ENCODE data around the gene ZNF346. TPM values are rescaled to one million over a fixed set of nuclear protein-coding genes. Genes with fewer than 3 reads are reported as not detected.

Gene ZNF346
- total RNA-seq, 1 experiment from 2014 or later = 27.3 TPM

GRCh38 chr5:177090813-177091212 is 68.3 kb downstream of the ZNF346 start:
- Histone ChIP-seq H3K4me3 (ENCODE audit: low read depth, low read length, poor library complexity, severe bottlenecking) (no peak overlapping the region), H3K27me3 (replicated peaks; ENCODE audit: insufficient read depth, low read depth, low read length, poor library complexity) (no peaks in the 10 kb centered on the region), H3K27ac (ENCODE audit: low read depth, low read length, poor library complexity, severe bottlenecking) (no peak overlapping the region), H3K4me1 (ENCODE audit: insufficient read depth, low read length, poor library complexity, severe bottlenecking) (peaks cover 17% of the 10 kb centered on the region), H3K9me3 (ENCODE audit: low read depth, low read length, poor library complexity, severe bottlenecking) (no peaks in the 10 kb centered on the region), H3K36me3 (ENCODE audit: insufficient read depth, low read length, poor library complexity, severe bottlenecking) (no peaks in the 10 kb centered on the region)
- ChIA-PET CTCF (no interaction called here), POLR2A (ENCODE audit: low non-redundant PET) (no interaction called here)
- no TSS peak for BruUV-seq (replicated peaks)
- no peak for DNase-seq (ENCODE audit: low spot score)
- no peak for TF ChIP-seq EZH2 (IDR thresholded peaks at IDR 0.05; ENCODE audit: borderline replicate concordance, low read depth, low read length, poor library complexity, severe bottlenecking)
- TF ChIP-seq, protein P1, sequence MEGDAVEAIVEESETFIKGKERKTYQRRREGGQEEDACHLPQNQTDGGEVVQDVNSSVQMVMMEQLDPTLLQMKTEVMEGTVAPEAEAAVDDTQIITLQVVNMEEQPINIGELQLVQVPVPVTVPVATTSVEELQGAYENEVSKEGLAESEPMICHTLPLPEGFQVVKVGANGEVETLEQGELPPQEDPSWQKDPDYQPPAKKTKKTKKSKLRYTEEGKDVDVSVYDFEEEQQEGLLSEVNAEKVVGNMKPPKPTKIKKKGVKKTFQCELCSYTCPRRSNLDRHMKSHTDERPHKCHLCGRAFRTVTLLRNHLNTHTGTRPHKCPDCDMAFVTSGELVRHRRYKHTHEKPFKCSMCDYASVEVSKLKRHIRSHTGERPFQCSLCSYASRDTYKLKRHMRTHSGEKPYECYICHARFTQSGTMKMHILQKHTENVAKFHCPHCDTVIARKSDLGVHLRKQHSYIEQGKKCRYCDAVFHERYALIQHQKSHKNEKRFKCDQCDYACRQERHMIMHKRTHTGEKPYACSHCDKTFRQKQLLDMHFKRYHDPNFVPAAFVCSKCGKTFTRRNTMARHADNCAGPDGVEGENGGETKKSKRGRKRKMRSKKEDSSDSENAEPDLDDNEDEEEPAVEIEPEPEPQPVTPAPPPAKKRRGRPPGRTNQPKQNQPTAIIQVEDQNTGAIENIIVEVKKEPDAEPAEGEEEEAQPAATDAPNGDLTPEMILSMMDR (conservative IDR thresholded peaks at IDR 0.05; ENCODE audit: low read depth, low read length) = no peak
- intact Hi-C loops (cut with micrococcal nuclease; ENCODE audit: unreplicated experiment) = no loop called here

DNA sequence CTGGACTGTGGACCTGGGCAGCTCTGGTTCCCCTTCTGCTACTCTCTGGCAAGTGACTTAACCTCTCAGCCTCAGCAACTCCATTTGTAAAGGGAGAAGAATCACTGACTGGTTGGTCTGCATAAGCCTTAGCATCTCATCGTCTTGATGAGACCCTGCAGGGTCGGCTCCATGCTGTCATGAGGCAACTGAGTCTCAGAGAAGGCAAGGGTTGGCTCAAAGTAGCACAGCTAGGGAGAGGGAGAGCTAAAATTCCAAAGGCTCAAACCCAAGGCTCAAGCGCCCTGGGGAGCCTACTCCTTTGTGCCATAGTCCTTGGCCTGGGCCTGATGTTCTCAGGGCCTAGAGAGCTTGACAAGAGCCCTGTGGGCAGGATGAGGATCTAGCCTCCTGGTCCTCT is 68.7 kb downstream of the ZNF346 start:
- Histone ChIP-seq H3K4me3 (ENCODE audit: low read depth, low read length, poor library complexity, severe bottlenecking) (no peak overlapping the region), H3K9me3 (ENCODE audit: low read depth, low read length, poor library complexity, severe bottlenecking) (no peaks in the 10 kb centered on the region), H3K27me3 (replicated peaks; ENCODE audit: insufficient read depth, low read depth, low read length, poor library complexity) (no peaks in the 10 kb centered on the region), H3K36me3 (ENCODE audit: insufficient read depth, low read length, poor library complexity, severe bottlenecking) (no peaks in the 10 kb centered on the region), H3K4me1 (ENCODE audit: insufficient read depth, low read length, poor library complexity, severe bottlenecking) (peaks cover 13% of the 10 kb centered on the region), H3K27ac (ENCODE audit: low read depth, low read length, poor library complexity, severe bottlenecking) (no peak overlapping the region)
- POLR2A ChIA-PET (ENCODE audit: low non-redundant PET) = no interaction called here
- intact Hi-C loops (cut with micrococcal nuclease; ENCODE audit: unreplicated experiment) = no loop called here
- CTCF ChIA-PET = no interaction called here
- no peak for DNase-seq (ENCODE audit: low spot score)
- BruUV-seq (replicated peaks) = no TSS peak
- TF ChIP-seq, protein P1 (conservative IDR thresholded peaks at IDR 0.05; ENCODE audit: low read depth, low read length) = no peak
- no peak for TF ChIP-seq EZH2 (IDR thresholded peaks at IDR 0.05; ENCODE audit: borderline replicate concordance, low read depth, low read length, poor library complexity, severe bottlenecking)

DNA sequence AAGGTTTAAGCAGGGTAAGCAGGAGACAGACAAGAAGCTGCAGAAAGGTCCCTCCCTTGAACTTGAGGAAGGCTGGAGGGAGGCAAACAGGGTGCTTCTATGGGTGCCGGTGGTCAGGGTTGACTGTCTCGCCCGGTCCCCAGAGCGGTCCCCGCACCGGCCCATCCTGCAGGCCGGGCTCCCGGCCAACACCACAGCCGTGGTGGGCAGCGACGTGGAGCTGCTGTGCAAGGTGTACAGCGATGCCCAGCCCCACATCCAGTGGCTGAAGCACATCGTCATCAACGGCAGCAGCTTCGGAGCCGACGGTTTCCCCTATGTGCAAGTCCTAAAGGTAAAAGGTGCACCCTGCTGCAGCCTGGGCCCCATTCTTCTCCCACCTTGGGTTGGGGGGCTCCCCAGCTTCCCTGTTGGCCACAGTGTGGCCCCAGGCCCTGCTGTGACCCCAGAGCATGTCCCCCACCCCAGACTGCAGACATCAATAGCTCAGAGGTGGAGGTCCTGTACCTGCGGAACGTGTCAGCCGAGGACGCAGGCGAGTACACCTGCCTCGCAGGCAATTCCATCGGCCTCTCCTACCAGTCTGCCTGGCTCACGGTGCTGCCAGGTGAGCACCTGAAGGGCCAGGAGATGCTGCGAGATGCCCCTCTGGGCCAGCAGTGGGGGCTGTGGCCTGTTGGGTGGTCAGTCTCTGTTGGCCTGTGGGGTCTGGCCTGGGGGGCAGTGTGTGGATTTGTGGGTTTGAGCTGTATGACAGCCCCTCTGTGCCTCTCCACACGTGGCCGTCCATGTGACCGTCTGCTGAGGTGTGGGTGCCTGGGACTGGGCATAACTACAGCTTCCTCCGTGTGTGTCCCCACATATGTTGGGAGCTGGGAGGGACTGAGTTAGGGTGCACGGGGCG is 69.9 kb downstream of the ZNF346 start:
- CTCF ChIA-PET = interaction anchor here (0.6 kb wide), 1 partner anchor 87 kb away, joined by 3 read pairs; no protein-coding TSS in a partner anchor
- H3K27ac ChIP-seq (ENCODE audit: low read depth, low read length, poor library complexity, severe bottlenecking) = no peak overlapping the region
- intact Hi-C loops (cut with micrococcal nuclease; ENCODE audit: unreplicated experiment) = no loop called here
- no peak for TF ChIP-seq EZH2 (IDR thresholded peaks at IDR 0.05; ENCODE audit: borderline replicate concordance, low read depth, low read length, poor library complexity, severe bottlenecking)
- TF ChIP-seq, protein P1 (conservative IDR thresholded peaks at IDR 0.05; ENCODE audit: low read depth, low read length) = no peak
- no peaks in the 10 kb centered on the region for H3K9me3 ChIP-seq (ENCODE audit: low read depth, low read length, poor library complexity, severe bottlenecking)
- POLR2A ChIA-PET (ENCODE audit: low non-redundant PET) = no interaction called here
- H3K36me3 ChIP-seq (ENCODE audit: insufficient read depth, low read length, poor library complexity, severe bottlenecking) = no peaks in the 10 kb centered on the region
- H3K4me3 ChIP-seq (ENCODE audit: low read depth, low read length, poor library complexity, severe bottlenecking) = no peak overlapping the region
- BruUV-seq (replicated peaks) = no TSS peak
- no peak for DNase-seq (ENCODE audit: low spot score)
- peaks cover 12% of the 10 kb centered on the region for H3K4me1 ChIP-seq (ENCODE audit: insufficient read depth, low read length, poor library complexity, severe bottlenecking)
- no peaks in the 10 kb centered on the region for H3K27me3 ChIP-seq (replicated peaks; ENCODE audit: insufficient read depth, low read depth, low read length, poor library complexity)

Data from A673 (cell line).